LNCaP clone FGC (cell line): Measurements from ENCODE around the gene TAP2.

Experiments used
- DNase-seq: peaks from one replicate; pipeline ENCODE4 v3.0.0-alpha.2; 2011; ENCODE audit warnings: low read depth
- H3K4me3 ChIP-seq: 2 replicates; pipeline ENCODE4 v1.5.1; 2011; ENCODE audit warnings: mild to moderate bottlenecking, low read depth, low read length, control low read depth
- CTCF ChIP-seq: IDR thresholded peaks from 2 replicates; pipeline ENCODE4 v1.5.1; 2012; ENCODE audit warnings: mild to moderate bottlenecking; ENCODE audit not compliant: control insufficient read depth, insufficient read depth; ENCODE audit errors: extremely low read depth

The TAP2 gene

DNA sequence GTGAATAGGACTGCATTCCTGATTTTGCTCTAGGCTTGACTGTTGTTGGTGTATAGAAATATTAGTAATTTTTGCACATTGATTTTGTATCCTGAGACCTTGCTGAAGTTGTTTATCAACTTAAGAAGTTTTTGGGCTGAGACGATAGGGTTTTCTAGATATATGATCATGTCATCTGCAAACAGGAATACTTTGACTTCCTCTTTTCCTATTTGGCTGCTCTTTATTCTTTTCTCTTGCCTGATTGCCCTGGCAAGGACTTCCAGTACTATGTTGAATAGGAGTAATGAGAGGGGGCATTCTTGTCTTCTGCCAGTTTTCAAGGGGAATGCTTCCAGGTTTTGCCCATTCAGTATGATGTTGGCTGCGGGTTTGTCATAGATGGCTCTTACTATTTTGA lies 35.1 kb downstream of the TAP2 start:
- TF ChIP-seq CTCF = no peak
- H3K4me3 ChIP-seq = no peak overlapping the region
- no peak for DNase-seq

- DNase-seq = no peak
- no peak overlapping the region for H3K4me3 ChIP-seq
- TF ChIP-seq CTCF = no peak
Measured at GRCh38 chr6:32799740-32800139, 38.8 kb downstream of the TAP2 start.

DNA sequence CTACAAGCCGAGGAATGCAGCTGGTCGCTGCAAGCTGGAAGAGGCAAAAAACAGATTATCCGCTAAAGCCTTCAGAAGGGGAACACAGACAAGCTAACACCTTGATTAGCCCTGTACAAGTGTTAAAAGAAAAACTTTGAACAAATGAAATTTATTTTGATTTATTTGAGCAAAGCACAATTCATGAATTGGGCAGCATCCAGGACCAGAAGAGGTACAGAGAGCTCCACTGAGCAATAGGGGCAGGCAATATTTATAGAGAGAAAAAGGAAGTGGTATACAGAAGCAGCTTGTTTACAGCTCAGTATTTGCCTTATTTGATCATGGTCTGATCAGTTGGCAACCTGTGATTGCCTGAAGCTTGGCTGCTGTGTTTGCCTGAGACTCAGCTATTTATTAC lies 39.4 kb downstream of the TAP2 start:
- H3K4me3 ChIP-seq = no peak overlapping the region
- no peak for DNase-seq
- no peak for TF ChIP-seq CTCF

- peak; percentile 19 for DNase-seq
- peak; percentile 75 for TF ChIP-seq CTCF
- H3K4me3 ChIP-seq = no peak overlapping the region
Measured at GRCh38 chr6:32796848-32797776, 41.4 kb downstream of the TAP2 start.

DNA sequence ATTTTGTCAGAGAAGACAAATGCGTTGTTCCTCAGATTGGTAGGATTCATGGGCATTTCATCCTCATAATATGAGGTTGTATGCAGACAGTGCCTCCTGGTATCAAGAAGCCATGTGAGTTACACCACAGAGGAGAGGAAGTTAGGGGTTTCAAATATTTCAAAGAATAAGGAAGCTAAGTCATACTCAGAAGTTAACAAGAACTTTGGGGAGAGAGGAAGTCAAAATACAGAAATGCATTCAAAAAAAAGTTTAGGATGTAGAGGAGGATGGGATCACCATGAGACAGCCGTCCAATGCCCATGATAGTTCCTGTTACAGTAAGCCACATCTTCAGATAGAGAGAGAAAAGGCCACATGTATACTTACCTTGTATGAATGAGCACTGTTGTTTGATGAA lies 44.0 kb downstream of the TAP2 start:
- no peak overlapping the region for H3K4me3 ChIP-seq
- DNase-seq = no peak

DNA sequence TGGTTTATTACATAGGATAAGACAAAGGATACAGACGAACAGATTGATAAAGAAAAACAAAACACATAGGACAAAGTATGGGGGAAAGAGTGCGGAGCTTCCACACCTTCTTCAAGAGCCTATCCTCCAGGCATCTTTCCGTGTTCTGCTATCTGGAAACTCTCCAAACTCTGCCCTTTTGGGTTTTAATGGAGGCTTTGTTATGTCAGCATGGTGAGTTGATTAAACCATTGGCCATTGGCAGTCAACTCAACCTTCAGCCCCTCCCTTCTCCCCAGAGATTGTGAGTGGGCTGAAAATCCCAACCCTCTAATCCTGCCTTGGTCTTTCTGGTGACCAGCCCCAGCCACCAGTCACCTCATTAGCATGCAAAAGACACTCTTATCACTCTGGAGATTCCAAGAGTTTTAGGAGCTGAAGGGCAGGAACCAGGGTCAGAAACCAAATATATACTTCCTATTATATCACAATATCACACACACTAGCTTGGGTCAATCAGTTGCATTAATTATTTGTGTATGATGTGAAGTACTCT lies 45.6 kb downstream of the TAP2 start:
- no peak overlapping the region for H3K4me3 ChIP-seq
- DNase-seq = no peak
- TF ChIP-seq CTCF = no peak

More for the DNA sequence above, 44.0 kb downstream of the TAP2 start:
- TF ChIP-seq CTCF = no peak
